B cell (primary cell): Measurements from ENCODE around the gene NOTCH4. TPM values are rescaled to one million over a fixed set of nuclear protein-coding genes. Genes with fewer than 3 reads are reported as not detected.

Source experiments
- ATAC-seq: fragments of 200-7000 bp; cut with Tn5 transposase; one replicate; pipeline ENCODE4 v1.10.0; 2021; ENCODE audit warnings: low read depth, mild to moderate bottlenecking, moderate number of reproducible peaks, moderate library complexity
- CTCF ChIA-PET: fragments of 350-600 bp; sonication (Branson Sonifier 250); formaldehyde crosslinking; loops from one replicate; lab custom pipeline; 2021; ENCODE audit warnings: antibody characterized with exemption, inconsistent platforms; lab: Charles Lee
- POLR2A ChIA-PET: fragments of 350-600 bp; sonication (Branson Sonifier 250); formaldehyde crosslinking; loops from one replicate; lab custom pipeline; 2021; ENCODE audit warnings: antibody characterized with exemption; lab: Charles Lee
- DNase-seq: peaks from one replicate; pipeline ENCODE4 v3.0.0; 2013
- H2AFZ ChIP-seq: 2 replicates; pipeline ENCODE4 v1.6.1; 2012; ENCODE audit warnings: mild to moderate bottlenecking, low read depth, low read length; ENCODE audit not compliant: insufficient read depth, poor library complexity, severe bottlenecking
- H3K27ac ChIP-seq, 2 donors: 1 replicate in 1 of 2; 2 replicates in 1 of 2; pipeline ENCODE4 v1.5.1; 2012 to 2013; ENCODE audit warnings: low read length in 2 of 2, mild to moderate bottlenecking in 2 of 2, moderate library complexity in 1 of 2
- H3K27me3 ChIP-seq, 4 experiments: fragments of 200-600 bp in 1 of 4; sonication (generic) in 1 of 4; replicated peaks in 1 of 4; 1 replicate in 2 of 4; 2 replicates in 2 of 4; pipeline versions ENCODE4 v1.6.1 to v1.7.0; 2013 to 2016; ENCODE audit warnings: low read length in 3 of 4, mild to moderate bottlenecking in 2 of 4, mixed read lengths in 1 of 4, moderate library complexity in 1 of 4; ENCODE audit not compliant: insufficient read depth in 4 of 4, control insufficient read depth in 3 of 4; ENCODE audit errors: control extremely low read depth in 1 of 4
- H3K36me3 ChIP-seq, 2 experiments: replicated peaks in 1 of 2; 1 replicate in 1 of 2; 2 replicates in 1 of 2; pipeline versions ENCODE4 v1.6.1 to v1.7.1; 2013; ENCODE audit warnings: low read length in 1 of 2; ENCODE audit not compliant: insufficient read depth in 2 of 2, control insufficient read depth in 1 of 2; ENCODE audit errors: control extremely low read depth in 1 of 2, extremely low read depth in 1 of 2
- H3K4me1 ChIP-seq, 2 donors: fragments of 200-600 bp in 1 of 2; sonication (generic) in 1 of 2; 1 replicate in 1 of 2; 2 replicates in 1 of 2; pipeline versions ENCODE4 v1.5.1 to v1.6.1; 2013 to 2017; ENCODE audit warnings: low read length in 2 of 2; ENCODE audit not compliant: control insufficient read depth in 2 of 2, insufficient read depth in 2 of 2
- H3K4me2 ChIP-seq: replicated peaks from 2 replicates; pipeline ENCODE3; 2012; ENCODE audit warnings: mild to moderate bottlenecking, low read depth, low read length; ENCODE audit not compliant: poor library complexity, severe bottlenecking
- H3K4me3 ChIP-seq, 5 experiments: fragments of 200-600 bp in 1 of 5; sonication (generic) in 1 of 5; 1 replicate in 3 of 5; 2 replicates in 2 of 5; pipeline versions ENCODE4 v1.5.1 to v1.7.0; 2011 to 2016; ENCODE audit warnings: low read length in 4 of 5, mild to moderate bottlenecking in 4 of 5, low read depth in 2 of 5, control low read depth in 1 of 5, moderate library complexity in 1 of 5; ENCODE audit not compliant: insufficient read depth in 1 of 5; ENCODE audit errors: control extremely low read depth in 1 of 5, extremely low read depth in 1 of 5
- H3K79me2 ChIP-seq: fragments of 200-600 bp; sonication (generic); one replicate; pipeline ENCODE4 v1.6.0; 2016; ENCODE audit warnings: low read length; ENCODE audit not compliant: control insufficient read depth, insufficient read depth
- H3K9ac ChIP-seq: fragments of 200-600 bp; sonication (generic); 2 replicates; pipeline ENCODE4 v1.6.1; 2017; ENCODE audit warnings: mild to moderate bottlenecking, low read length, moderate library complexity
- H3K9me3 ChIP-seq, 3 donors: one replicate each; pipeline versions ENCODE4 v1.6.1 to v1.7.1; 2013; ENCODE audit warnings: low read length in 2 of 3; ENCODE audit not compliant: control insufficient read depth in 2 of 3, insufficient read depth in 1 of 3; ENCODE audit errors: control extremely low read depth in 1 of 3
- H4K20me1 ChIP-seq: 2 replicates; pipeline ENCODE4 v1.6.0; 2012; ENCODE audit warnings: mild to moderate bottlenecking, low read length; ENCODE audit not compliant: insufficient read depth, control insufficient read depth, poor library complexity, severe bottlenecking
- H3K27ac Mint-ChIP-seq: one replicate; pipeline ENCODE4 v1.8.0; 2021; ENCODE audit warnings: mixed read lengths
- H3K27me3 Mint-ChIP-seq: one replicate; pipeline ENCODE4 v1.8.0; 2021; ENCODE audit warnings: mixed read lengths
- H3K4me1 Mint-ChIP-seq: one replicate; pipeline ENCODE4 v1.8.0; 2021; ENCODE audit warnings: mixed read lengths
- H3K4me3 Mint-ChIP-seq: one replicate; pipeline ENCODE4 v1.8.0; 2021; ENCODE audit warnings: mixed read lengths
- H3K9me3 Mint-ChIP-seq: one replicate; pipeline ENCODE4 v1.8.0; 2022; ENCODE audit warnings: mixed read lengths; ENCODE audit not compliant: insufficient read depth
- EZH2 ChIP-seq: IDR thresholded peaks from 2 replicates; pipeline ENCODE4 v1.6.1; 2012; ENCODE audit warnings: borderline replicate concordance, low read depth, mild to moderate bottlenecking, moderate library complexity, low read length; ENCODE audit not compliant: insufficient read depth, poor library complexity, severe bottlenecking
- WGBS: methylation state at CpG from one replicate; pipeline ENCODE4 v1.1.5; 2013; ENCODE audit warnings: missing lambda C conversion rate; ENCODE audit not compliant: insufficient coverage; 5-methylcytosine and 5-hydroxymethylcytosine counted together
- intact Hi-C: fragments of 100-400 bp; cut with micrococcal nuclease; formaldehyde crosslinking; loops from one replicate; pipeline ENCODE4 v1.10.0; 2022
- polyA plus RNA-seq: library from polyadenylated mRNA; depleted of rRNA; stranded (reverse); fragments of >200 nt; gene quantifications from 2 replicates; pipeline ENCODE4 v1.2.3, GENCODE V29; 2012
- total RNA-seq, 2 donors: library from RNA; stranded (reverse); fragments of 120-200 nt in 1 of 2; gene quantifications; 1 replicate in 1 of 2; 2 replicates in 1 of 2; pipeline versions ENCODE4 v1.2.3 to v1.2.4, GENCODE V29; 2013 to 2022
- TF ChIP-seq, protein P1 (sequence below): fragments of 200-600 bp; IDR thresholded peaks from one replicate; pipeline ENCODE4 v1.8.0; 2022; ENCODE audit warnings: antibody characterized with exemption, mild to moderate bottlenecking

NOTCH4 gene
- total and polyA plus RNA-seq, 2 donors (not counting 1 experiment from before 2014, with no cell fraction given): 6.3 to 10.3 TPM

DNA sequence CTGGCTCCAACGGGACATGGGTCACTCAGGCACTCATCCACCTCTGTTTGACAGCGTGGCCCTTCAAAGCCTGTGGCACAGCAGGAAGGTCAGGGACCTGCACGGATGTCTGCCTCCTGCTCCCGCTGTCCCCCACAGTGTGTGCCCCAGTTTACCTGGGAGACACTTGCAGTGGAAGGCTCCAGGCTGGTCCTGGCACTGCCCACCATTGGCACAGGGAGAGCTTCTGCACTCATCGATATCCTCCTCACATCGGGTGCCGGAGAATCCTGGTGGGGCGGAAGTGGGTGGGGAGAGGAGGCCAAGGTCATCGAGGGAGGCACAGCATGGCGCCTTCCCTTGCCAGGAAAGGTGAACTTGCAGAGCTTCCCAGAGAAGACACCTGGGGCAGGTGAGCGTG lies 6.9 kb downstream of the NOTCH4 start:
- Histone ChIP-seq H3K4me3 (no peak overlapping the region), H3K9me3 (no peaks in the 10 kb centered on the region), H2AFZ (no peak overlapping the region), H3K4me1 (peaks cover 13 to 20% of the 10 kb centered on the region in 2 donors), H3K4me2 (no peak overlapping the region), H3K9ac (no peak overlapping the region), H4K20me1 (no peaks in the 10 kb centered on the region), H3K36me3 (no peaks in the 10 kb centered on the region), H3K27ac (no peak overlapping the region), H3K27me3 (no peaks in the 10 kb centered on the region), H3K79me2 (no peaks in the 10 kb centered on the region)
- no peak overlapping the region for H3K4me3 Mint-ChIP-seq
- ATAC-seq: no peak
- WGBS: 95% methylated on average over 11 of the region's 11 CpGs
- no peak overlapping the region for H3K27ac Mint-ChIP-seq
- TF ChIP-seq, protein P1, sequence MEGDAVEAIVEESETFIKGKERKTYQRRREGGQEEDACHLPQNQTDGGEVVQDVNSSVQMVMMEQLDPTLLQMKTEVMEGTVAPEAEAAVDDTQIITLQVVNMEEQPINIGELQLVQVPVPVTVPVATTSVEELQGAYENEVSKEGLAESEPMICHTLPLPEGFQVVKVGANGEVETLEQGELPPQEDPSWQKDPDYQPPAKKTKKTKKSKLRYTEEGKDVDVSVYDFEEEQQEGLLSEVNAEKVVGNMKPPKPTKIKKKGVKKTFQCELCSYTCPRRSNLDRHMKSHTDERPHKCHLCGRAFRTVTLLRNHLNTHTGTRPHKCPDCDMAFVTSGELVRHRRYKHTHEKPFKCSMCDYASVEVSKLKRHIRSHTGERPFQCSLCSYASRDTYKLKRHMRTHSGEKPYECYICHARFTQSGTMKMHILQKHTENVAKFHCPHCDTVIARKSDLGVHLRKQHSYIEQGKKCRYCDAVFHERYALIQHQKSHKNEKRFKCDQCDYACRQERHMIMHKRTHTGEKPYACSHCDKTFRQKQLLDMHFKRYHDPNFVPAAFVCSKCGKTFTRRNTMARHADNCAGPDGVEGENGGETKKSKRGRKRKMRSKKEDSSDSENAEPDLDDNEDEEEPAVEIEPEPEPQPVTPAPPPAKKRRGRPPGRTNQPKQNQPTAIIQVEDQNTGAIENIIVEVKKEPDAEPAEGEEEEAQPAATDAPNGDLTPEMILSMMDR: no peak
- TF ChIP-seq EZH2: no peak
- no peaks in the 10 kb centered on the region for H3K9me3 Mint-ChIP-seq
- DNase-seq: no peak
- CTCF ChIA-PET: no interaction called here
- peaks cover 18% of the 10 kb centered on the region for H3K4me1 Mint-ChIP-seq
- intact Hi-C loops: no loop called here
- peaks cover 5% of the 10 kb centered on the region for H3K27me3 Mint-ChIP-seq
- POLR2A ChIA-PET: no interaction called here

DNA sequence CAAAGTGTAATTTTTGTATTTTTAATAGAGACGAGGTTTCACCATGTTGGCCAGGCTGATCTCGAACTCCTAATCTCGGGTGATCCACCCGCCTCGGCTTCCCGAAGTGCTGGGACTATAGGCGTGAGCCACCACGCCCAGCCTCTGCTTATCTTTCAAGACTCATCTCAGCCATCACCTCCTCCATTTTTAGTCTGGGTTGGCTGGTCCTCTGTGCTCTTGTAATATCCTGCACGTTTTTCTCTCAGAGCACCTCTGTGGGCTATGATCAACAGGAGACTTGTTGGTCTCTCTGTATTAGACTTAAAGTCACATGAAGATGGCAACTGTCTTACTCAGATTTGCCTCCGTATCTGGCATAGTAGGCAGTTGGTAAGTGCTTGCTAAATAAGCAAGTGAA lies 7.6 kb downstream of the NOTCH4 start:
- ATAC-seq: no peak
- no peak for TF ChIP-seq EZH2
- TF ChIP-seq, protein P1: no peak

More for the DNA sequence above, 7.6 kb downstream of the NOTCH4 start:
- intact Hi-C loops: no loop called here
- WGBS: 100% methylated on average over 7 of the region's 10 CpGs
- H3K4me1 ChIP-seq: peaks cover 6 to 12% of the 10 kb centered on the region in 2 donors
- H3K36me3 ChIP-seq: no peaks in the 10 kb centered on the region
- no peak overlapping the region for H3K4me3 Mint-ChIP-seq
- H3K79me2 ChIP-seq: no peaks in the 10 kb centered on the region
- no peaks in the 10 kb centered on the region for H3K27me3 ChIP-seq
- peaks cover 11% of the 10 kb centered on the region for H3K4me1 Mint-ChIP-seq
- H3K9ac ChIP-seq: no peak overlapping the region
- no peak overlapping the region for H3K4me3 ChIP-seq
- H3K27ac Mint-ChIP-seq: no peak overlapping the region
- H3K27me3 Mint-ChIP-seq: peaks cover 5% of the 10 kb centered on the region
- ChIA-PET POLR2A (no interaction called here), CTCF (no interaction called here)
- DNase-seq: no peak
- no peaks in the 10 kb centered on the region for H4K20me1 ChIP-seq
- H3K27ac ChIP-seq: no peak overlapping the region
- no peak overlapping the region for H2AFZ ChIP-seq
- H3K9me3 ChIP-seq: no peaks in the 10 kb centered on the region
- no peak overlapping the region for H3K4me2 ChIP-seq
- no peaks in the 10 kb centered on the region for H3K9me3 Mint-ChIP-seq
